ENCODE results near the gene TREML4. TPM values are rescaled to one million over a fixed set of nuclear protein-coding genes. Genes with fewer than 3 reads are reported as not detected.

Gene TREML4
- total RNA-seq, 2 donors from 2014 or later = not detected

- intact Hi-C loops (cut with DNase I) = no loop called here
- Histone ChIP-seq H3K36me3 (no peaks in the 10 kb centered on the region), H3K9ac (ENCODE audit: low read depth in 2 of 2, low read length in 2 of 2) (no peak overlapping the region), H3K9me3 (no peaks in the 10 kb centered on the region), H3K4me1 (no peaks in the 10 kb centered on the region), H3K27me3 (no peaks in the 10 kb centered on the region), H3K27ac (no peak overlapping the region), H3K4me3 (no peak overlapping the region)
- DNase-seq = no peak
- TF ChIP-seq, protein P1, sequence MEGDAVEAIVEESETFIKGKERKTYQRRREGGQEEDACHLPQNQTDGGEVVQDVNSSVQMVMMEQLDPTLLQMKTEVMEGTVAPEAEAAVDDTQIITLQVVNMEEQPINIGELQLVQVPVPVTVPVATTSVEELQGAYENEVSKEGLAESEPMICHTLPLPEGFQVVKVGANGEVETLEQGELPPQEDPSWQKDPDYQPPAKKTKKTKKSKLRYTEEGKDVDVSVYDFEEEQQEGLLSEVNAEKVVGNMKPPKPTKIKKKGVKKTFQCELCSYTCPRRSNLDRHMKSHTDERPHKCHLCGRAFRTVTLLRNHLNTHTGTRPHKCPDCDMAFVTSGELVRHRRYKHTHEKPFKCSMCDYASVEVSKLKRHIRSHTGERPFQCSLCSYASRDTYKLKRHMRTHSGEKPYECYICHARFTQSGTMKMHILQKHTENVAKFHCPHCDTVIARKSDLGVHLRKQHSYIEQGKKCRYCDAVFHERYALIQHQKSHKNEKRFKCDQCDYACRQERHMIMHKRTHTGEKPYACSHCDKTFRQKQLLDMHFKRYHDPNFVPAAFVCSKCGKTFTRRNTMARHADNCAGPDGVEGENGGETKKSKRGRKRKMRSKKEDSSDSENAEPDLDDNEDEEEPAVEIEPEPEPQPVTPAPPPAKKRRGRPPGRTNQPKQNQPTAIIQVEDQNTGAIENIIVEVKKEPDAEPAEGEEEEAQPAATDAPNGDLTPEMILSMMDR (IDR thresholded peaks at IDR 0.05) = no peak
These were observed 18.4 kb upstream of the TREML4 start for GRCh38 chr6:41209547-41210320.

GRCh38 chr6:41214559-41215238 lies 13.4 kb upstream of the TREML4 start:
- intact Hi-C loops (cut with DNase I) = no loop called here
- DNase-seq = no peak
- Histone ChIP-seq H3K4me3 (no peak overlapping the region), H3K27ac (no peak overlapping the region), H3K9ac (ENCODE audit: low read depth in 2 of 2, low read length in 2 of 2) (no peak overlapping the region), H3K27me3 (no peaks in the 10 kb centered on the region), H3K36me3 (no peaks in the 10 kb centered on the region), H3K4me1 (no peaks in the 10 kb centered on the region), H3K9me3 (no peaks in the 10 kb centered on the region)
- TF ChIP-seq, protein P1 (IDR thresholded peaks at IDR 0.05) = no peak

GRCh38 chr6:41215777-41216176 lies 12.4 kb upstream of the TREML4 start:
- intact Hi-C loops (cut with DNase I) = no loop called here
- Histone ChIP-seq H3K9me3 (no peaks in the 10 kb centered on the region), H3K4me1 (no peaks in the 10 kb centered on the region), H3K27me3 (no peaks in the 10 kb centered on the region), H3K36me3 (no peaks in the 10 kb centered on the region), H3K27ac (no peak overlapping the region), H3K4me3 (no peak overlapping the region), H3K9ac (ENCODE audit: low read depth in 2 of 2, low read length in 2 of 2) (no peak overlapping the region)
- DNase-seq = no peak
- TF ChIP-seq, protein P1 (IDR thresholded peaks at IDR 0.05) = no peak

DNA sequence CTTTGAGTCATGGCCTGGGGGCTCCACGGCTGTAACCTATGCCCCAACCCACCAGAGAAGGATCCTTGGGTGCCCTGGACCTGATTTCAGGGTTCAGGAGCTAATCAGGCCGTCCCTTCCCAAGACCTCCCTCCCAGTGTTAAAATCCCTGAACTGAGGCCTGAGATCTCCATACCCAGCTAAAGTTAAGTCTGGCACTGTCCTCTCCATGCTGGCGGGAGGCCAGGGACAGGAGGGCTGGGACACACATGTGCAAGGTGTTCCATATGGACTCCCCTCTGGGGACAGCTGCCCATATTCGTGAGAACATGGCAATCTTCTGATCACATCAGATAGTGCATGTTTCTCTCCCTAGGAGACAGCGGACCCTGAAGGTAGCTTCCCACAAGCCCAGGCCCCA lies 11.5 kb upstream of the TREML4 start:
- Histone ChIP-seq H3K9ac (ENCODE audit: low read depth in 2 of 2, low read length in 2 of 2) (no peak overlapping the region), H3K27me3 (no peaks in the 10 kb centered on the region)
- intact Hi-C loops (cut with DNase I) = no loop called here

DNA sequence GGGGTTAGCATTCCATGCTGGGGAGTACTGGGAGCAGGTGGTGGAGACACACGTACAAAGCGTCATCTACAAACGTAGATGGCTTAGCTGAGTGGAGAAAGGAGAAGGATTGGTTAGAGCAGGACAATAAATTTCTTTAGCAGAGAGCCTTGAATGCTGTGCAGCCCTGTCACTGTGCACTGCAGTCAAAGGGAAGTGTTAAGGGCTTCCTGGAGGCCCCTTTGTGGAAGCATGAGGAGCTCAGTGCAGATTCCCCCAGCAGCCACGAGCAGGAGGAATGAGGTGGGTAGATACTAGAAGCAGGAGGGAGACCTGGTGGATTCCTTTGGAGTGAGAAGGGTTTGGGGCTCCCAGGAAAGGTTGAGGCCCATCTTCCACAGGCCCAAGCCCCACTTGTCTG lies 6.1 kb upstream of the TREML4 start:
- no peak overlapping the region for H3K9ac ChIP-seq (ENCODE audit: low read depth in 2 of 2, low read length in 2 of 2)
- intact Hi-C loops (cut with DNase I) = no loop called here
- H3K4me3 ChIP-seq = no peak overlapping the region
- DNase-seq = no peak
- no peaks in the 10 kb centered on the region for H3K36me3 ChIP-seq
- H3K27ac ChIP-seq = no peak overlapping the region
- TF ChIP-seq, protein P1 (IDR thresholded peaks at IDR 0.05) = no peak
- no peaks in the 10 kb centered on the region for H3K27me3 ChIP-seq
- H3K4me1 ChIP-seq = no peaks in the 10 kb centered on the region
- no peaks in the 10 kb centered on the region for H3K9me3 ChIP-seq

More for the DNA sequence above, 11.5 kb upstream of the TREML4 start:
- Histone ChIP-seq H3K4me3 (no peak overlapping the region), H3K4me1 (no peaks in the 10 kb centered on the region), H3K36me3 (no peaks in the 10 kb centered on the region), H3K9me3 (no peaks in the 10 kb centered on the region), H3K27ac (no peak overlapping the region)
- TF ChIP-seq, protein P1 (IDR thresholded peaks at IDR 0.05) = no peak
- DNase-seq = no peak

All from colonic mucosa (tissue), 4 donors.